Retinal pigment epithelial cell (primary cell): ENCODE results near the gene LSS.
"Not testable (repeated sequence)": the region's sequence is repeated elsewhere in the genome, so short reads cannot be mapped to it uniquely, and the experiment has no call there.

Experiments
- DNase-seq: peaks from one replicate; pipeline ENCODE4 v3.0.0-alpha.2; 2010; ENCODE audit warnings: low read depth
- H3K4me3 ChIP-seq: 2 replicates; pipeline ENCODE4 v1.5.1; 2011; ENCODE audit warnings: mild to moderate bottlenecking, low read length, control low read depth, moderate library complexity
- TF ChIP-seq, protein P1 (sequence below): conservative IDR thresholded peaks from 2 replicates; pipeline ENCODE4 v1.5.1; 2011; ENCODE audit warnings: low read depth, low read length, control low read depth, inconsistent platforms

LSS gene

DNA sequence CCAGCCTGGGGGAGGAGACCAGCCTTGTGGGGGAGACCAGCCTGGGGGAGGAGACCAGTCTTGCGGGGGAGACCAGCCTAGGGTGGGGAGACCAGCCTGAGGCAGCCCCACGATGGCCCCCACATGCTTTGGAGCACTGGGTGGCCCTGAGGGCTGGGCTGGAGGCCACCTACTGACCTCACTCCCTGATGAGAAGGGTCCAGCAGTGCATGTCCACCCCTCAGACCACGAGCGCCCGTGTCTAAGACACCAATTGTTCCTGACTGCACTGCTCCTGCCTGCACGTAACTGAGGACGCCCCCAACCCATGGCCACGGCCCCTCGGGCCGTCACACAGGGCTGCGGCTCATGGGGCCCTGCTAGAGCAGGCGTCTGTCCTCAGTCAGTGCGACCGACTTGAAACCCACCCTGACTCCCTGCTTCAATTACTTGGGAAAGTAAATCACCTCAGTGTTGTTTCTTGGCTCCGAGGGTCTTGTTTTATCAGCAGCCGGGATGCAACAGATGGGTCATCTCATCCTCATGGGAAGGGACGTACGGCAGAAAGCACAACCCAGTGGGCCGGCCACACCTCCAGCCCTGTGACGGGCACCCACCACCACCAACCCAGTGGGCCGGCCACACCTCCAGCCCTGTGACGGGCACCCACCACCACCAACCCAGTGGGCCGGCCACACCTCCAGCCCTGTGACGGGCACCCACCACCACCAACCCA is 44.5 kb downstream of the LSS start, which contains the start of gene SPATC1L:
TSS of gene SPATC1L (minus strand) at position 550 of the 715 bp plus-strand sequence. CDS start 1,643 bp downstream, outside the sequence.
- no peak for DNase-seq
- H3K4me3 ChIP-seq = peak within 1 kb of the TSS; percentile 88
- TF ChIP-seq, protein P1, sequence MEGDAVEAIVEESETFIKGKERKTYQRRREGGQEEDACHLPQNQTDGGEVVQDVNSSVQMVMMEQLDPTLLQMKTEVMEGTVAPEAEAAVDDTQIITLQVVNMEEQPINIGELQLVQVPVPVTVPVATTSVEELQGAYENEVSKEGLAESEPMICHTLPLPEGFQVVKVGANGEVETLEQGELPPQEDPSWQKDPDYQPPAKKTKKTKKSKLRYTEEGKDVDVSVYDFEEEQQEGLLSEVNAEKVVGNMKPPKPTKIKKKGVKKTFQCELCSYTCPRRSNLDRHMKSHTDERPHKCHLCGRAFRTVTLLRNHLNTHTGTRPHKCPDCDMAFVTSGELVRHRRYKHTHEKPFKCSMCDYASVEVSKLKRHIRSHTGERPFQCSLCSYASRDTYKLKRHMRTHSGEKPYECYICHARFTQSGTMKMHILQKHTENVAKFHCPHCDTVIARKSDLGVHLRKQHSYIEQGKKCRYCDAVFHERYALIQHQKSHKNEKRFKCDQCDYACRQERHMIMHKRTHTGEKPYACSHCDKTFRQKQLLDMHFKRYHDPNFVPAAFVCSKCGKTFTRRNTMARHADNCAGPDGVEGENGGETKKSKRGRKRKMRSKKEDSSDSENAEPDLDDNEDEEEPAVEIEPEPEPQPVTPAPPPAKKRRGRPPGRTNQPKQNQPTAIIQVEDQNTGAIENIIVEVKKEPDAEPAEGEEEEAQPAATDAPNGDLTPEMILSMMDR = no peak

DNA sequence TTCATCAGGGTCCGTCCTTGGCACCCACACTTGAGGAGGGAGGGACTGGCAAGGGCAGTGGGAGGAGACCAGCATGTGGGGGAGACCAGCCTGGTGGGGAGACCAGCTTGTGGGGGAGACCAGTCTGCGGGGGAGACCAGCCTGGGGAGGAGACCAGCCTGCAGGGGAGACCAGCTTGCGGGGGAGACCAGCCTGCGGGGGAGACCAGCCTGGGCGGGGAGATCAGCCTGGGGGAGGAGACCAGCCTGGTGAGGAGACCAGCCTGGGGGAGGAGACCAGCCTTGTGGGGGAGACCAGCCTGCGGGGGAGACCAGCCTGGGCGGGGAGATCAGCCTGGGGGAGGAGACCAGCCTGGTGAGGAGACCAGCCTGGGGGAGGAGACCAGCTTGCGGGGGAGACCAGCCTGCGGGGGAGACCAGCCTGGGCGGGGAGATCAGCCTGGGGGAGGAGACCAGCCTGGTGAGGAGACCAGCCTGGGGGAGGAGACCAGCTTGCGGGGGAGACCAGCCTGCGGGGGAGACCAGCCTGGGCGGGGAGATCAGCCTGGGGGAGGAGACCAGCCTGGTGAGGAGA is 45.2 kb downstream of the LSS start:
- H3K4me3 ChIP-seq = peak overlapping the region; percentile 88
- not testable (repeated sequence) for DNase-seq

DNA sequence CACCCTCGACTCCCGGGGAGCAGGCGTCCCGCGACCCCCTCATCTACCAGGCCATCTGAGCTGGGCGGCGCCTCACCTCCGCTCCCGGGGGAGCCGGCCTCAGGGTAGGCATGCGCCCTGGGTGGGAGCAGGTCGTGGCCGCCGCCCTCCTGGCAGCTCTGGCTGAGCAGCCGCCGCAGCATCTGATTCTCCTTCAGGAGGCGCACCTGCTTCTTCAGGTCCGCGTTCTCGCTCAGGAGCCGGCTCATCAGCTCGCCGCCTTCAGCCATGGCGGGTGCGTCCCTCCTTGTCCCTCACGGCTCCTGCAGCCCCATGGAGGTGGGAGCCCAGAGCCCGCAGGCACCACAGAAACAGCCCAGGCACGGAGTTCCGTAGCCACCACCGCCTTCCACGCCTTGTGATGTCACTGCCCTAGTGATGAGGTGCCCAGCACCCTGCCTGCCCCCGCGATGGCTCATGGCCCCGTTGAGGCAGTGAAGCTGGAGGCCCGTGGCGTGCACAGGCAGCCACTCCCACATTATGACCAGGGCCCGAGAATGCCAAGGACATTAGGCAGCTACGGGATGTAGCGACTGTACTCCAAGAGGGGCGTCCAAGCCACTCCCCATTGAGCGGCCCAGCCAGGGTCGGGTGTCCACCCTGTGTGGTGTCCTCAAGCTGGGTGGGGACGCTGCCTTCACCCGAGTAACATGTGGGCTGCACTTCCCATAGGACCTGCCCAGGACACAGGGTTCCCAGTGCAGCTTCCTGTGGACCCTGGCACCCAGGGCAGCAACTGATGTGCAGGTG is 45.8 kb downstream of the LSS start:
- TF ChIP-seq, protein P1 = no peak
- no peak for DNase-seq
- H3K4me3 ChIP-seq = no peak overlapping the region

DNA sequence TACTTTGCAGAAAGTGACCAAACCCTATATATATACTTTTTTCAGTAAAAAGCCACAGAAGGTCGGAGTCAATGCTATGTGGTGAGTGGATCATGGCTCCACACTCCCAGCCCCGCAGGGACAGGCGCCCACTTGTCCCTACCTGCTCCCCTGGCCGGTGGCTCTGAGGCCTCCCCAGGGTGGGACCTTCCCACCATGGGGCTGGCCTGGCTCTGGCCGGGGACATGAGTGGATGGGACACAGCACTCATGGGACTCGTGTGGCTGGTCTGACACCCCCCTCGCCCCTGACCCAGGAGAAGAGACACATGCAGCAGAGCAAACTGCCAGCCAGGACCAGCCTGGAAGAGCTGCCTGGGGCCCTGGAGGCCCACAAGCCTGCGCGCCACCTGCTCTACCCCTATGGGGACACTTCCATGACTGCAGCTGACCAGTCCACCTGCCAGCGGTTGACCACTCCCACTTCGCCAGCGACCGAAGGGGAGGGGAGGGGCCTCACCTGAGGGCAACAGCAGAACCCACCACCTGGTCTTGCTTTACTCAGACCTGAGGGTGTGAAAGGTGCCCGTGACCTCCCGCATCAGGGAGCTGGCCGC is 46.5 kb downstream of the LSS start:
- no peak for DNase-seq
- no peak overlapping the region for H3K4me3 ChIP-seq
- TF ChIP-seq, protein P1 = no peak

DNA sequence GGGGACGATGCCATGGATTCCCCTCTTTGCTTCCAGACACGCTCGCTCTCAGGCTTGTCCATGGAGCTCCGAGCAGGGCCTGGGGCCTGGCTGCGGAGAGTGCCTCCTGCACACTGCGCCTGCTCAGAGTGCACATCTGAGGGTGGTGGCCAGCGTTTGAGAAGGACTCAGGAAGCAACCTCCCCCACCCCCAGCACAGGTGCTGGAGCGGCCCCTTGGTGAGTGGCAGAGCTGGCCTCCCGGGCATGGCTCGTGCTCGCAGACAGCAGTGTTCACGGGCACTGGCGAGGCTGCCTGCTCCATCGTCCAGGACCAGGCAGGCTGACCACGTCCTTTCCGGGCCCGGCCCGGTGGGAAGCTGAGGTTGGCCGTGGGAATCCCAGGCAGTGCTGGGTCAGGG is 47.1 kb downstream of the LSS start:
- no peak for DNase-seq
- no peak overlapping the region for H3K4me3 ChIP-seq
- TF ChIP-seq, protein P1 = no peak

DNA sequence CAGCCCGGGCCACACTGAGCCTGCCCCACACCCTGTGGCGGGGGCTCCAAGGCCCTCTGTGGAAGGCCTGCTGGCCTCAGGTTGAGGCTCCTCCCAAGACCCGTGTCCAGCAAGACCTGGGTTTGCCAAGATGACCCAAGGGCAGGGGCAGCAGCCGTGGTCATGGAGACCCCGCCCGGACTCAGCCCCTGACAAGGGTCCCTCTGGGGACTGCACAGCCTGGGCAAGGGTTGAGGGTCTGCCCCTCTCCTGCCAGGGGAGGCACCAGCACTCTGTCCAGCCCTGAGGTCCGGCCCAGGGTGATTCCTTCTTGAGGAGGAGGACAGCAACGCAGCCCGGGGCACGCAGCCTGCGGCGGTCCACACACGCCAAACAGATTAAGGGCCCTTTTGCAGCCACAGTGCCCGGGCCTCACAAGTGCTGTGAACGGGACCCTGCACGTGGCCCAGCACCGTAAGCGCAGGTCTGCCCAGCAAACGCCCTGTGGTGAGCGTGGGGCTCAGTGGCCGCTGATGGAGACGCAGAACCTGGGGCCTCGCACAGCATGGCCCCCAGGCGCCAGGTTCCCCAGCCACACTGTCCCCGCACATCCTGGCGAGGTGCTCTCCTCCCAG is 47.7 kb downstream of the LSS start:
- no peak for DNase-seq
- H3K4me3 ChIP-seq = no peak overlapping the region
- TF ChIP-seq, protein P1 = no peak
